ENCODE data around the gene CMTR1. TPM values are rescaled to one million over a fixed set of nuclear protein-coding genes. Genes with fewer than 3 reads are reported as not detected.
"Not testable (repeated sequence)": the region's sequence is repeated elsewhere in the genome, so short reads cannot be mapped to it uniquely, and the experiment has no call there.

Gene CMTR1
- polyA plus RNA-seq, 3 donors from 2014 or later: 15.8 to 29.6 (median 24.0) TPM

GRCh38 chr6:37495244-37495934 is 62.4 kb downstream of the CMTR1 start:
- DNase-seq: no peak
- peak overlapping the region in 1 of 5 donors; percentile 5 for H3K4me3 Mint-ChIP-seq
- H3K36me3 Mint-ChIP-seq: peaks cover 0 to 4% (median 0%) of the 10 kb centered on the region in 3 donors
- peaks cover 36 to 45% of the 10 kb centered on the region in 2 donors for H3K4me1 Mint-ChIP-seq
- no peaks in the 10 kb centered on the region for H3K9me3 Mint-ChIP-seq
- no peak overlapping the region for H3K27ac Mint-ChIP-seq
- peaks cover 2 to 6% (median 4%) of the 10 kb centered on the region in 3 donors for H3K27me3 Mint-ChIP-seq (ENCODE audit: low read depth in 3 of 3)

GRCh38 chr6:37496951-37497885 is 64.2 kb downstream of the CMTR1 start:
- Mint-ChIP-seq H3K4me3 (peak overlapping the region in 2 of 5 donors; percentile 27 to 45), H3K36me3 (peaks cover 0 to 4% (median 0%) of the 10 kb centered on the region in 3 donors), H3K27me3 (ENCODE audit: low read depth in 3 of 3) (peaks cover 6 to 12% (median 8%) of the 10 kb centered on the region in 3 donors), H3K9me3 (no peaks in the 10 kb centered on the region), H3K27ac (peak overlapping the region in 3 of 6 donors; percentile 25 to 67 (median 53)), H3K4me1 (peaks cover 44 to 48% of the 10 kb centered on the region in 2 donors)
- DNase-seq: no peak

- Mint-ChIP-seq H3K27ac (peak within 1 kb of the TSS; percentile 93 to 100 (median 98)), H3K9me3 (no peaks in the 10 kb centered on the region), H3K4me1 (peaks cover 58 to 63% of the 10 kb centered on the region in 2 donors), H3K27me3 (ENCODE audit: low read depth in 3 of 3) (peaks cover 10 to 29% (median 19%) of the 10 kb centered on the region in 3 donors), H3K36me3 (peaks cover 0 to 4% (median 0%) of the 10 kb centered on the region in 3 donors), H3K4me3 (peak within 1 kb of the TSS; percentile 92 to 100 (median 97))
- peak; percentile 94 to 95 (median 94) for DNase-seq
These were observed 66.6 kb downstream of the CMTR1 start, which contains the start of gene CCDC167 for GRCh38 chr6:37499433-37500293. Gene CCDC167, minus strand, starts transcription at chr6:37499893. Its CDS starts 30 bp downstream, at chr6:37499863.

- no peaks in the 10 kb centered on the region for H3K9me3 Mint-ChIP-seq
- DNase-seq: no peak
- peaks cover 10 to 29% (median 19%) of the 10 kb centered on the region in 3 donors for H3K27me3 Mint-ChIP-seq (ENCODE audit: low read depth in 3 of 3)
- peaks cover 0 to 4% (median 0%) of the 10 kb centered on the region in 3 donors for H3K36me3 Mint-ChIP-seq
- peaks cover 63 to 69% of the 10 kb centered on the region in 2 donors for H3K4me1 Mint-ChIP-seq
- H3K27ac Mint-ChIP-seq: peak overlapping the region; percentile 93 to 100 (median 98)
- peak overlapping the region; percentile 92 to 100 (median 97) for H3K4me3 Mint-ChIP-seq
These were observed 67.2 kb downstream of the CMTR1 start for GRCh38 chr6:37500294-37500608.

- H3K4me1 Mint-ChIP-seq: peaks cover 66 to 69% of the 10 kb centered on the region in 2 donors
- not testable (repeated sequence) for H3K9me3 Mint-ChIP-seq, DNase-seq, H3K36me3 Mint-ChIP-seq
- peak overlapping the region in 1 of 5 donors; percentile 25 for H3K4me3 Mint-ChIP-seq
- peaks cover 10 to 29% (median 19%) of the 10 kb centered on the region in 3 donors for H3K27me3 Mint-ChIP-seq (ENCODE audit: low read depth in 3 of 3)
- peak overlapping the region; percentile 65 to 100 (median 96) for H3K27ac Mint-ChIP-seq
These were observed 67.9 kb downstream of the CMTR1 start for GRCh38 chr6:37500904-37501303.

- H3K4me1 Mint-ChIP-seq: peaks cover 65 to 69% of the 10 kb centered on the region in 2 donors
- H3K27ac Mint-ChIP-seq: peak overlapping the region; percentile 97 to 100 (median 100)
- H3K27me3 Mint-ChIP-seq (ENCODE audit: low read depth in 3 of 3): peaks cover 10 to 30% (median 19%) of the 10 kb centered on the region in 3 donors
- peak overlapping the region; percentile 71 to 84 (median 76) for H3K4me3 Mint-ChIP-seq
- H3K36me3 Mint-ChIP-seq: peaks cover 0 to 4% (median 0%) of the 10 kb centered on the region in 3 donors
- no peaks in the 10 kb centered on the region for H3K9me3 Mint-ChIP-seq
- DNase-seq: peak; percentile 51 to 68 (median 54)
These were observed 68.8 kb downstream of the CMTR1 start for GRCh38 chr6:37501632-37502491.

- Mint-ChIP-seq H3K27me3 (ENCODE audit: low read depth in 3 of 3) (peaks cover 10 to 35% (median 19%) of the 10 kb centered on the region in 3 donors), H3K9me3 (no peaks in the 10 kb centered on the region), H3K4me3 (peak overlapping the region; percentile 71 to 84 (median 76)), H3K36me3 (peaks cover 0 to 4% (median 0%) of the 10 kb centered on the region in 3 donors), H3K27ac (peak overlapping the region; percentile 97 to 100 (median 100)), H3K4me1 (peaks cover 67 to 70% of the 10 kb centered on the region in 2 donors)
- DNase-seq: peak; percentile 86 to 92 (median 89)
These were observed 69.8 kb downstream of the CMTR1 start for GRCh38 chr6:37502703-37503291.

GRCh38 chr6:37503309-37503965 is 70.4 kb downstream of the CMTR1 start:
- Mint-ChIP-seq H3K36me3 (peaks cover 0 to 4% (median 0%) of the 10 kb centered on the region in 3 donors), H3K27me3 (ENCODE audit: low read depth in 3 of 3) (peaks cover 10 to 33% (median 19%) of the 10 kb centered on the region in 3 donors), H3K9me3 (no peaks in the 10 kb centered on the region), H3K4me1 (peaks cover 70 to 71% of the 10 kb centered on the region in 2 donors), H3K27ac (peak overlapping the region; percentile 97 to 100 (median 100)), H3K4me3 (peak overlapping the region; percentile 71 to 84 (median 76))
- DNase-seq: peak in 1 of 3 donors; percentile 15

GRCh38 chr6:37504024-37504423 is 71.0 kb downstream of the CMTR1 start:
- peaks cover 68% of the 10 kb centered on the region in 2 donors for H3K4me1 Mint-ChIP-seq
- peaks cover 0 to 4% (median 0%) of the 10 kb centered on the region in 3 donors for H3K36me3 Mint-ChIP-seq
- H3K27me3 Mint-ChIP-seq (ENCODE audit: low read depth in 3 of 3): peaks cover 10 to 33% (median 19%) of the 10 kb centered on the region in 3 donors
- no peaks in the 10 kb centered on the region for H3K9me3 Mint-ChIP-seq
- no peak for DNase-seq
- peak overlapping the region; percentile 71 to 84 (median 76) for H3K4me3 Mint-ChIP-seq
- H3K27ac Mint-ChIP-seq: peak overlapping the region; percentile 97 to 100 (median 100)

GRCh38 chr6:37506479-37506878 is 73.5 kb downstream of the CMTR1 start:
- H3K27ac Mint-ChIP-seq: peak overlapping the region in 5 of 6 donors; percentile 28 to 100 (median 99)
- peaks cover 0 to 4% (median 0%) of the 10 kb centered on the region in 3 donors for H3K36me3 Mint-ChIP-seq
- no peak for DNase-seq
- H3K9me3 Mint-ChIP-seq: no peaks in the 10 kb centered on the region
- peaks cover 6 to 30% (median 16%) of the 10 kb centered on the region in 3 donors for H3K27me3 Mint-ChIP-seq (ENCODE audit: low read depth in 3 of 3)
- peaks cover 46 to 50% of the 10 kb centered on the region in 2 donors for H3K4me1 Mint-ChIP-seq
- no peak overlapping the region for H3K4me3 Mint-ChIP-seq

GRCh38 chr6:37507077-37507476 is 74.1 kb downstream of the CMTR1 start:
- Mint-ChIP-seq H3K4me1 (peaks cover 40 to 44% of the 10 kb centered on the region in 2 donors), H3K4me3 (no peak overlapping the region), H3K27me3 (ENCODE audit: low read depth in 3 of 3) (peaks cover 5 to 27% (median 14%) of the 10 kb centered on the region in 3 donors), H3K27ac (peak overlapping the region in 5 of 6 donors; percentile 57 to 99 (median 90)), H3K36me3 (peaks cover 0 to 4% (median 0%) of the 10 kb centered on the region in 3 donors), H3K9me3 (no peaks in the 10 kb centered on the region)
- DNase-seq: no peak

Data from immature natural killer cell (primary cell).